GM18867 (cell line): ENCODE data around the gene ZNF598.
"Not testable (repeated sequence)": the region's sequence is repeated elsewhere in the genome, so short reads cannot be mapped to it uniquely, and the experiment has no call there.

Source experiments
- ATAC-seq: cut with Tn5 transposase; IDR thresholded peaks from one replicate; pipeline ENCODE4 v1.9.1; 2021; ENCODE audit warnings: mild to moderate bottlenecking, moderate library complexity; ENCODE audit not compliant: unreplicated experiment

The ZNF598 gene

GRCh38 chr16:2028620-2029220, 19.1 kb upstream of the ZNF598 start:
- ATAC-seq: no peak

- ATAC-seq: no peak
Measured at GRCh38 chr16:2028146-2028545, 18.5 kb upstream of the ZNF598 start.

- no peak for ATAC-seq
Measured at GRCh38 chr16:2027024-2028010, 17.7 kb upstream of the ZNF598 start.

GRCh38 chr16:2026461-2027023, 16.9 kb upstream of the ZNF598 start, which contains the start of gene NHERF2:
Gene NHERF2 (plus strand): TSS chr16:2026902. CDS start chr16:2027006, 104 bp downstream.
- no peak for ATAC-seq

GRCh38 chr16:2025878-2026460, 16.3 kb upstream of the ZNF598 start:
- no peak for ATAC-seq

GRCh38 chr16:2025251-2025650, 15.6 kb upstream of the ZNF598 start:
- no peak for ATAC-seq

GRCh38 chr16:2024032-2024420, 14.4 kb upstream of the ZNF598 start:
- no peak for ATAC-seq

GRCh38 chr16:2023092-2024031, 13.7 kb upstream of the ZNF598 start:
- peak; percentile 64 for ATAC-seq

GRCh38 chr16:2022723-2023091, 13.1 kb upstream of the ZNF598 start:
- ATAC-seq: peak; percentile 5

GRCh38 chr16:2019921-2020831, 10.6 kb upstream of the ZNF598 start:
- ATAC-seq: no peak

- no peak for ATAC-seq
Measured at GRCh38 chr16:2019518-2019920, 9.9 kb upstream of the ZNF598 start, which contains the start of gene NPW. Gene NPW (plus strand): TSS chr16:2019785.

- no peak for ATAC-seq
Measured at GRCh38 chr16:2016407-2016922, 6.8 kb upstream of the ZNF598 start.

GRCh38 chr16:2015947-2016208, 6.3 kb upstream of the ZNF598 start:
- no peak for ATAC-seq

- no peak for ATAC-seq
Measured at GRCh38 chr16:2015117-2015946, 5.7 kb upstream of the ZNF598 start.

GRCh38 chr16:2013527-2013926, 3.9 kb upstream of the ZNF598 start:
- no peak for ATAC-seq

- ATAC-seq: not testable (repeated sequence)
Measured at GRCh38 chr16:2011726-2012125, 2.1 kb upstream of the ZNF598 start.

- peak; percentile 29 for ATAC-seq
Measured at GRCh38 chr16:2009164-2009711, 383 bp downstream of the ZNF598 start.

- peak; percentile 4 for ATAC-seq
Measured at GRCh38 chr16:2008631-2009163, 924 bp downstream of the ZNF598 start.
